Hepatocyte (in vitro differentiated cells): ENCODE data around the gene DDO.

Experiments used
- EZH2 ChIP-seq: fragments of 200-600 bp; sonication (generic); IDR thresholded peaks from 2 replicates; pipeline ENCODE4 v1.6.1; 2016; ENCODE audit warnings: antibody characterized with exemption, mild to moderate bottlenecking, borderline replicate concordance
- EZH2phosphoT487 ChIP-seq: fragments of 200-600 bp; sonication (generic); IDR thresholded peaks from one replicate; pipeline ENCODE4 v1.6.1; 2018; ENCODE audit warnings: antibody characterized with exemption, mild to moderate bottlenecking, low read depth, moderate library complexity; ENCODE audit not compliant: unreplicated experiment, severe bottlenecking
- TF ChIP-seq, protein P1 (sequence below): fragments of 200-600 bp; sonication (generic); IDR thresholded peaks from 2 replicates; pipeline ENCODE4 v1.5.1; 2016; ENCODE audit warnings: antibody characterized with exemption, mild to moderate bottlenecking; ENCODE audit not compliant: poor library complexity

GRCh38 chr6:110459137-110459536 lies 43.8 kb upstream of the DDO start:
- TF ChIP-seq, protein P1, sequence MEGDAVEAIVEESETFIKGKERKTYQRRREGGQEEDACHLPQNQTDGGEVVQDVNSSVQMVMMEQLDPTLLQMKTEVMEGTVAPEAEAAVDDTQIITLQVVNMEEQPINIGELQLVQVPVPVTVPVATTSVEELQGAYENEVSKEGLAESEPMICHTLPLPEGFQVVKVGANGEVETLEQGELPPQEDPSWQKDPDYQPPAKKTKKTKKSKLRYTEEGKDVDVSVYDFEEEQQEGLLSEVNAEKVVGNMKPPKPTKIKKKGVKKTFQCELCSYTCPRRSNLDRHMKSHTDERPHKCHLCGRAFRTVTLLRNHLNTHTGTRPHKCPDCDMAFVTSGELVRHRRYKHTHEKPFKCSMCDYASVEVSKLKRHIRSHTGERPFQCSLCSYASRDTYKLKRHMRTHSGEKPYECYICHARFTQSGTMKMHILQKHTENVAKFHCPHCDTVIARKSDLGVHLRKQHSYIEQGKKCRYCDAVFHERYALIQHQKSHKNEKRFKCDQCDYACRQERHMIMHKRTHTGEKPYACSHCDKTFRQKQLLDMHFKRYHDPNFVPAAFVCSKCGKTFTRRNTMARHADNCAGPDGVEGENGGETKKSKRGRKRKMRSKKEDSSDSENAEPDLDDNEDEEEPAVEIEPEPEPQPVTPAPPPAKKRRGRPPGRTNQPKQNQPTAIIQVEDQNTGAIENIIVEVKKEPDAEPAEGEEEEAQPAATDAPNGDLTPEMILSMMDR: no peak
- no peak for TF ChIP-seq EZH2phosphoT487
- no peak for TF ChIP-seq EZH2
